Motor neuron (in vitro differentiated cells): ENCODE measurements around the gene SPIRE1. TPM values are rescaled to one million over a fixed set of nuclear protein-coding genes. Genes with fewer than 3 reads are reported as not detected.

Experiments used
- ATAC-seq, 8 experiments: fragments of 200-7000 bp; cut with Tn5 transposase; replicated peaks in 6 of 8; 2 replicates each; pipeline ENCODE4 v1.8.0; 2021; ENCODE audit warnings: mild to moderate bottlenecking in 8 of 8, moderate library complexity in 8 of 8
- H3K27ac ChIP-seq, 2 donors: fragments of 250-450 bp; sonication (Bioruptor Pico); 2 replicates each; pipeline ENCODE4 v1.9.0; 2021; ENCODE audit warnings: antibody characterized with exemption in 2 of 2, mild to moderate bottlenecking in 2 of 2, moderate library complexity in 1 of 2
- H3K4me1 ChIP-seq, 2 donors: fragments of 250-450 bp; sonication (Bioruptor Pico); replicated peaks in 1 of 2; 2 replicates each; pipeline ENCODE4 v1.6.1; 2021; ENCODE audit warnings: antibody characterized with exemption in 2 of 2, mild to moderate bottlenecking in 2 of 2, moderate library complexity in 1 of 2
- H3K4me3 ChIP-seq, 5 donors: fragments of 250-450 bp; sonication (Bioruptor Pico); 2 replicates each; pipeline ENCODE4 v1.9.0; 2021; ENCODE audit warnings: antibody characterized with exemption in 5 of 5, mild to moderate bottlenecking in 5 of 5, moderate library complexity in 4 of 5
- WGBS, 10 experiments: fragments of 450-650 bp; shearing (Covaris generic); methylation state at CpG; one replicate each; pipeline ENCODE4 v1.0.0; 2022; 5-methylcytosine and 5-hydroxymethylcytosine counted together
- in situ Hi-C, 9 experiments: fragments of 400-800 bp; cut with MboI; loops; one replicate each; pipeline ENCODE4 v1.15.0; 2021; ENCODE audit warnings: low sequenced_read_pairs in 9 of 9, low pct_unique_long_range_greater_than_20kb in 2 of 9; ENCODE audit not compliant: unreplicated experiment in 9 of 9
- total RNA-seq, 8 experiments: library from RNA; unstranded; fragments of 300-600 nt; gene quantifications; 2 replicates each; pipeline versions ENCODE4 v1.2.3 to v1.2.4, GENCODE V29; 2022

Gene SPIRE1
- 10 to 100 TPM; 10.2 to 46.3 (median 21.0) TPM for total RNA-seq

- Histone ChIP-seq H3K4me3 (peak within 1 kb of the TSS; percentile 69 to 91 (median 82)), H3K4me1 (peaks cover 14 to 15% of the 10 kb centered on the region in 2 donors), H3K27ac (peak within 1 kb of the TSS; percentile 88 to 89)
- in situ Hi-C loops, result loop anchor here (10.0 to 25.0 kb wide), 3 partner anchors 253 to 273 kb away; partner anchors contain the start of genes AFG3L2 (in 6 of the 9) and PRELID3A (in 2 of the 9)
- WGBS, 10 experiments, result 0 to 4% (median 0%) methylated on average over 1 to 11 of the region's 112 CpGs; no CpG with 5 or more reads in 7 of the 10 experiments
- ATAC-seq, result peak; percentile 70 to 90 (median 88)
Observed at GRCh38 chr18:12657684-12658425, at the start of gene SPIRE1. Gene SPIRE1 (minus strand): TSS chr18:12658107. CDS start chr18:12657866, 241 bp downstream.

- 0% methylated on average over 2 of the region's 2 CpGs; no CpG with 5 or more reads in 3 of the 10 experiments for WGBS, 10 experiments
- peaks cover 12 to 20% of the 10 kb centered on the region in 2 donors for H3K4me1 ChIP-seq
- peak overlapping the region in 1 of 2 donors; percentile 100 for H3K27ac ChIP-seq
- in situ Hi-C loops, result loop anchor here in 1 of 9 experiments (25.0 kb wide), 1 partner anchor 234 kb away; the partner anchor contains the start of gene SEH1L
- ATAC-seq, result peak in 2 of 8 experiments; percentile 2 to 4
- H3K4me3 ChIP-seq, result peak overlapping the region; percentile 92 to 100 (median 94)
Observed at GRCh38 chr18:12703664-12704063, 45.8 kb upstream of the SPIRE1 start.

GRCh38 chr18:12703096-12703567, 45.2 kb upstream of the SPIRE1 start:
- Histone ChIP-seq H3K27ac (peak overlapping the region; percentile 100), H3K4me3 (peak overlapping the region; percentile 92 to 100 (median 94)), H3K4me1 (peaks cover 12 to 20% of the 10 kb centered on the region in 2 donors)
- ATAC-seq, result peak in 1 of 8 experiments; percentile 44
- 0 to 1% (median 0%) methylated on average over 1 to 15 of the region's 28 CpGs; no CpG with 5 or more reads in 1 of the 10 experiments for WGBS, 10 experiments
- in situ Hi-C loops, result loop anchor here in 1 of 9 experiments (25.0 kb wide), 1 partner anchor 234 kb away; the partner anchor contains the start of gene SEH1L

GRCh38 chr18:12702221-12703095, 44.6 kb upstream of the SPIRE1 start, which contains the start of the genes CEP76 and PSMG2:
Gene CEP76 (minus strand): TSS chr18:12702723. CDS start chr18:12702548, 175 bp downstream.
Gene PSMG2 (plus strand): TSS chr18:12703042. CDS start chr18:12703108, 66 bp downstream.
- peak within 1 kb of the TSS; percentile 92 to 100 (median 94) for H3K4me3 ChIP-seq
- H3K27ac ChIP-seq, result peak within 1 kb of the TSS; percentile 100
- 0 to 3% (median 1%) methylated on average over 5 to 14 of the region's 89 CpGs; no CpG with 5 or more reads in 5 of the 10 experiments for WGBS, 10 experiments
- in situ Hi-C loops, result loop anchor here in 1 of 9 experiments (25.0 kb wide), 1 partner anchor 235 kb away; the partner anchor contains the start of gene SEH1L
- ATAC-seq, result peak; percentile 86 to 96 (median 94)
- peaks cover 12 to 20% of the 10 kb centered on the region in 2 donors for H3K4me1 ChIP-seq

GRCh38 chr18:12701161-12701560, 43.3 kb upstream of the SPIRE1 start:
- in situ Hi-C loops, result loop anchor here in 1 of 9 experiments (25.0 kb wide), 1 partner anchor 236 kb away; the partner anchor contains the start of gene SEH1L
- WGBS, 10 experiments, result 87 to 100% (median 89%) methylated on average over 3 of the region's 3 CpGs; no CpG with 5 or more reads in 4 of the 10 experiments
- ATAC-seq, result no peak
- H3K27ac ChIP-seq, result no peak overlapping the region
- peak overlapping the region in 4 of 5 donors; percentile 92 to 98 (median 94) for H3K4me3 ChIP-seq
- H3K4me1 ChIP-seq, result peaks cover 12 to 20% of the 10 kb centered on the region in 2 donors

GRCh38 chr18:12699747-12700146, 41.8 kb upstream of the SPIRE1 start:
- in situ Hi-C loops, result loop anchor here in 1 of 9 experiments (25.0 kb wide), 1 partner anchor 238 kb away; the partner anchor contains the start of gene SEH1L
- no peak overlapping the region for H3K4me3 ChIP-seq
- no peak for ATAC-seq
- WGBS, 10 experiments, result 67 to 100% (median 94%) methylated on average over 1 to 2 of the region's 2 CpGs
- H3K27ac ChIP-seq, result no peak overlapping the region
- peaks cover 12 to 20% of the 10 kb centered on the region in 2 donors for H3K4me1 ChIP-seq

- 0 to 86% (median 48%) methylated on average over 1 to 2 of the region's 2 CpGs; no CpG with 5 or more reads in 2 of the 10 experiments for WGBS, 10 experiments
- peak in 2 of 8 experiments; percentile 47 to 88 for ATAC-seq
- in situ Hi-C loops, result no loop called here
Observed at GRCh38 chr18:12694032-12694431, 36.1 kb upstream of the SPIRE1 start.

GRCh38 chr18:12692206-12692605, 34.3 kb upstream of the SPIRE1 start:
- in situ Hi-C loops, result no loop called here
- 70 to 100% (median 81%) methylated on average over 1 to 7 of the region's 9 CpGs; no CpG with 5 or more reads in 2 of the 10 experiments for WGBS, 10 experiments
- Histone ChIP-seq H3K4me1 (no peaks in the 10 kb centered on the region), H3K4me3 (no peak overlapping the region), H3K27ac (no peak overlapping the region)
- no peak for ATAC-seq

More at GRCh38 chr18:12694032-12694431, 36.1 kb upstream of the SPIRE1 start:
- H3K27ac ChIP-seq, result no peak overlapping the region
- H3K4me1 ChIP-seq, result no peaks in the 10 kb centered on the region
- no peak overlapping the region for H3K4me3 ChIP-seq

- WGBS, 10 experiments, result 71 to 100% (median 93%) methylated on average over 1 to 4 of the region's 4 CpGs; no CpG with 5 or more reads in 1 of the 10 experiments
- no peak for ATAC-seq
- no peak overlapping the region for H3K27ac ChIP-seq
- H3K4me3 ChIP-seq, result no peak overlapping the region
- no peaks in the 10 kb centered on the region for H3K4me1 ChIP-seq
- in situ Hi-C loops, result no loop called here
Observed at GRCh38 chr18:12689256-12689850, 31.4 kb upstream of the SPIRE1 start.

GRCh38 chr18:12686100-12686499, 28.2 kb upstream of the SPIRE1 start:
- no peak overlapping the region for H3K4me3 ChIP-seq
- peak in 4 of 8 experiments; percentile 46 to 82 (median 54) for ATAC-seq

GRCh38 chr18:12679183-12679786, 21.4 kb upstream of the SPIRE1 start:
- 0 to 93% (median 59%) methylated on average over 1 to 7 of the region's 8 CpGs for WGBS, 10 experiments
- peak overlapping the region in 1 of 2 donors; percentile 2 for H3K27ac ChIP-seq
- no peak overlapping the region for H3K4me3 ChIP-seq
- no peaks in the 10 kb centered on the region for H3K4me1 ChIP-seq
- in situ Hi-C loops, result no loop called here
- peak; percentile 30 to 100 (median 62) for ATAC-seq

More at GRCh38 chr18:12686100-12686499, 28.2 kb upstream of the SPIRE1 start:
- WGBS, 10 experiments, result 0 to 100% (median 75%) methylated on average over 1 to 3 of the region's 3 CpGs; no CpG with 5 or more reads in 3 of the 10 experiments
- no peaks in the 10 kb centered on the region for H3K4me1 ChIP-seq
- H3K27ac ChIP-seq, result no peak overlapping the region
- in situ Hi-C loops, result no loop called here
